Glomerular endothelial cell (primary cell): ENCODE measurements around the gene VDAC2. TPM values are rescaled to one million over a fixed set of nuclear protein-coding genes. Genes with fewer than 3 reads are reported as not detected.

Experiments used
- DNase-seq: peaks from one replicate; pipeline ENCODE4 v3.0.0-alpha.2; 2011; ENCODE audit warnings: low read depth, low spot score; ENCODE audit errors: extremely low read depth
- total RNA-seq: library from RNA; depleted of rRNA; stranded (reverse); fragments of >200 nt; gene quantifications from 2 replicates; pipeline ENCODE4 v1.2.3, GENCODE V29; 2015

Gene VDAC2
- total RNA-seq, 1 donor from 2014 or later, result 143 TPM

GRCh38 chr10:75246506-75246905, 35.9 kb downstream of the VDAC2 start:
- DNase-seq, result no peak

DNA sequence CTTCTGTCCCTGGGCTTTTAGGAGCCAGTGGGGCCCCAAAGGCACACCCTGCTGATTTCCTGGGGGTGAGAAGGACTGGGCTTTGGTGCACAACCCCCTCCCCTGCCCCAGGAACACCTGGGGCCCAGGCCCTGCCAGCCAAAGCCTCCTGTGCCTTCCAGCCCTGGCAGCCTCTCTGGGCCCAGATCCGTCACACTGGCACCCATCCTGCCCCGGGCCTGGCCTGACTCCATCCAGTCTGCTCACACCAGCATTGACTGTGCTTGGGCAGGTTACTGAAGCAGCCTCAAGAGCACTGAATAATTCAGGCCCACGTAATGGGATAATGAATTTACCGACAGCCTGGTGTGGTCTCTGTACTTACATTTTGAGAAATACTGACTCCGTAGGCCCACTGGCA, 37.2 kb downstream of the VDAC2 start:
- no peak for DNase-seq

- DNase-seq, result no peak
Observed at GRCh38 chr10:75250934-75251333, 40.3 kb downstream of the VDAC2 start.

- no peak for DNase-seq
Observed at GRCh38 chr10:75253281-75254220, 43.0 kb downstream of the VDAC2 start.

DNA sequence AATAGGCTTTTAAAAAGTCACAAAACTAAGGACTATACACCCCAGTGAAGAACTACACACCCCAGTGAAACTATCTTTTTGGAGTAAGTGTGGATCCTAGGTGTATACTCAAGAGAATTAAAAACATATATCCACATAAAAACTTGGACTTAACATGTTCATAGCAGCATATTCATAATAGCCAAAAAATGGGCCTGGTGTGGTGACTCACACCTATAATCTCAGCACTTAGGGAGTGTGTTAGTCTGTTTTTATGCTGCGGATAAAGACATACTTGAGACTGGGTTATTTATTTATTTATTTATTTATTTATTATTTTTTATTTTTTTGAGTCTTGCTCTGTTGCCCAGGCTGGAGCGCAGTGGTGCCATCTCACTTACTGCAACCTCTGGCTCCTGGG, 44.1 kb downstream of the VDAC2 start:
- no peak for DNase-seq

DNA sequence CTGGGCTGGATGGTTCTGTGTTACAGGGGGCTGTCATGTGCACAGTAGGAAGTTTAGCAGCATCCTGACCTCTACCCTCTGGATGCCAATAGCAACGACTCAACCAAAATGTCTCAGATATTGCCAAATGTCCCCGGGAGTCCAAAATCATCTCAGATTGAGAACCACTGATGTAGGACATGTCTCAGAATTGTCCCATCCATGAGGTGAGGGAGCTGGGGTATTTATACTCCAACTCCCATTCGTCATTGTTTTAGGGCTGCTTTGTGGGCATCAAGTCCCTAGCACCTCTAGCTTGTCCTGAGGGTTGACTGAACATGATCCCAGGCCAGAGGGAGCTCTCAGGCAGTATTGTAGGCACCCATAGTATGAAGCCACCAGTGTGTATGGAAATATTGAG, 50.4 kb downstream of the VDAC2 start:
- DNase-seq, result no peak

DNA sequence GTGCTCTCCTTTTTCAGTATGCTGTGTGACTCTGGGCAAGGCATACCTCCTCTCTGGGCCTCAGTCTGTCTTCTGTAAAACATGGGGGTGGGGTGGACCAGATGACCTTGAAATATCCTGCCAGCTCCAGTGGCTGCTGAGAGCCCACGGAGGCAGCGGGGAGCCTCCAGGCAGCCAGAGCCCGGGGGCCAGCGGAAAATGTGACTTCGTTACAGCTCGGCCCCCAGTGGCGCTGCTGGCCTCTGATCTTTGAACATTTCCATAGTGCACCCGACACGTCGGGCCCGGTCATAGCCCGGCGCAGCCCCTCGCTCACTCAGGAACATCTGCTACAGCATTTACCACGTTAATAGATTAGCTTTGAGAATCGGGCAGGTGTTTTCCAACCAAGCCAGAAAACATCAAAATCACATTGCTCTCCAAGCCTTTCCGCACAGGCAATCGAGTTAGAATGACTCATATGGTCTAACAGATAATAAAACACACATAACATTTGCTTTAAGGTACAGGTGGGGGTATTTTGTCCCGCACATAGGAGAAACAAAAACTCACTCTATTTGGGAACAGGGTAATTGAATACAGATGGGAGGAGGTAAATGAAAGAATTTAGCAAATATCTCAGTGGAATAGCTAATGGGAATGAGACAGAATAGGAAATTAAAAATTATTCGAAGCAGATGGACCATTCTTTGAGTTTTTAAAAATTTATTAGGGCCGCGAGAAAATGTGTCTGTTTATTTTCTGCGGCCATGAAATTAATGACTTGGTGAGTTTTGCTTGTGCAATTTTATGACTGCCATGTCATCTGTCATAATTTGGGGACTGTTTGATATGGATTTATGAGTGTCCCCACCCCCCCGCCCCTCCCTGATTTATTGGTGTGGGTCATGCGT, 51.5 kb downstream of the VDAC2 start:
- DNase-seq, result no peak

DNA sequence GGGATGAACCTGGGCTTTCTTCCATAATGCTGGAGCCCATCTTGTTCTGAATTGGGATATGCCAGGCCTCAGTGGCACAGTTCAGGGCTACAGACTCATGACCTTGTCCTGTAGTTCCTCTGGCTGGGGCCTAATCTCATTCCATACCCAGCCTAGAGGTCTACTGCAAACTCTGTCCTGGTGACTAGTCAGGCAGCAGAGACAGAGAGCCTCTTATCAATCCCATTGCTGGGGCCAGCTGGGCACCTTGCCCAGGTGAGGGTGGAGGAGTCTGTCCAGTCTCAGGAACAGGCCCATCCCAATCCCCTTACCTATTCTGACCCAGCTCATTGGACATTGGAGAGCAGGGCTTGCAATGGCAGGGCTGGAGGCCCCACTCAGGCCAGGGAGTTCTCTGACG, 53.2 kb downstream of the VDAC2 start:
- no peak for DNase-seq

DNA sequence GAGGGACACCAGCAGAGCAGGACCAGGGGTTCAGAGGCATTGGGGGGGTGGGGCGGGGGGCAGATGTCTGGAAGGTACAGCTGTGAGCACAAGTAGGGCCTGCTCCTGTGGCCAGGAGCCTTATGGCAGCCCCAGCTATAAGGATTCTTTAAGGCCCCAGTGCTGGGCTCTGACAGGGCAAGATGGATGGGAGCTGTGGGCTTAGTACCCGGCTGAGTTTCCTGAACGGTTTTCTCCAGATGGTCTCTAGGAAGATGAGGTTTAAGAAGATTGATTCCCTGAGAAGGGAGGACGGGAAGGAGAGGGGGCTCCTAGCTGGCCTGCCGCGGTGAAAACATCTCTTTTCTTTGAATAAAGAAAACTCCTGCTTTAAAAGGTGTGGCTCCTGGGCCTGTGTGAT, 55.3 kb downstream of the VDAC2 start:
- DNase-seq, result no peak

- DNase-seq, result no peak
Observed at GRCh38 chr10:75266945-75267344, 56.3 kb downstream of the VDAC2 start.

DNA sequence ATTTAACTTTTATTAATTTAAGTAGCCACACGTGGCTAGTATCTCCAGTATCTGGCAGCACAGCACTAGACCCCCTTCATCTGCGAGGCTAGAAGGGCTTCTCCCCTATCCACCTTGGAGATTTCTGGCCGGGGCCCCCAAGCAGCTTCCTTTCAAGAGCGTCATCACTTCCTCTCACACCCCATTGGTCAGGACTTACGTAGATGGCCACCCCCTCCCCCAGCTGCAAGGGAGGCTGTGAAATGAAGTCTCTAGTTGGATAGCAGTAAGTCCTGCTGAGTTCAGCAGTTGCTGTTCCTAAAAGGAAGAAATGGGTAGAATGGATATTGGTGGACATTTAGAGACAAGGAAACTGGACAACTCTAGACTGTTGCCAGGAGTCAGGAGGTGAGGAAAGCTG, 59.0 kb downstream of the VDAC2 start:
- no peak for DNase-seq

DNA sequence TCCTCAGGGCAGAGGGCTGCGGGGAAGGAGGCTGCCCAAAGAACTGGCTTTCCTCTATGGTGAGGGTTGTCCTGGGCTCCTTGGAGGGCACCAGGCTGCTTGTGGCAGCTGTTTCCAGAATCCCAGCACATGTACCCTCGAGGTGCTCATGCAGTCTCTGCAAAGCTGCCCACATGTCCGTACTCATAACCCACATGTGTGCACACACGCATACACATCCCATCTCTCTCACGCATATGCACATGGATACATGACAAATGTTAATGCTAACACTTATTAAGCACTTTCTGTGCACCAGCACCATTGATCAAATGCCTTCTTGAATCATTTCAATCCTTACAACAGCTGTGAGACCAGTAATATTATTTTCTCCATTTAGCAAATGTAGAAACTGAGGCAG, 61.5 kb downstream of the VDAC2 start:
- DNase-seq, result no peak

DNA sequence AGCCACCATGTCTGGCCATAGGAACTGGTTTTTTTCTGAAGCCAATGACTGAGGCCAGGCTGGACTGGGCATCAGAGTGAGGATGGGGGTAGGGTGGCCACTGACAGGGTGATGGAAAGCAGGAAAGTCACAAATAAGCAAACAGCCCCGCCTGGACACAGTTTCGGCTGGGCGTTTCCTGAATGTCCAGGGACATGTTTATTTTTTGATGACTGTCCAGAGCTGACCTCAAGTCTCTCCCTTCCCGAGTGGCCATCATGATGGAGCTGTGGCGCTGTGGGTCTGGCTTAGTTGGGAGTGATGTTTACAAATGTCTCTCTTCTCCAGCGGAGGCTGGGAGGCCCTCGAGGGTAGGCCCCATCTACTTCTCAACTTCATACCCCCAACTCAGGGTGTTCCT, 62.3 kb downstream of the VDAC2 start:
- no peak for DNase-seq

GRCh38 chr10:75276069-75276872, 65.7 kb downstream of the VDAC2 start:
- no peak for DNase-seq

DNA sequence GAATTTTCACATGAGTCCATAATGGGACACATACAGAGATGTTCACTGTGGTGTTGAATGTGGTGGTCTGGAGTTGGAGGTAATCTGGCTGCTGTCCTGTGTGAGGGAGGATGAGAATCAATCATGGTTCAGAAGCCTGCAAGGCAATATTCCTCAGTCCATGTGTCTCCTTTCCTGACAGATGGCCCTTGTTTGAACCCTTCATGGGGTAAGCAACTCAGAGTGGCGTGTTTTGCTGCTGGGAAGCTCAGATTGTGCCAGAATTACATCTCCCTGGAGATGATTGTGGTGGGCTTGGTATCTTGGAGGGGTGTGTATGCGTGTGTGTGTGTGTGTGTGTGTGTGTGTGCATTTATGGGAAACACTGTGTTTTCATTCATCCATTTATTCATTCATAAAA, 69.6 kb downstream of the VDAC2 start:
- DNase-seq, result no peak

Other genes starting within 250 kb of the VDAC2 start
- gene SAMD8, start 99.1 kb upstream of the VDAC2 start, total RNA-seq, result 19.7 and 29.3 TPM in 2 replicates
- gene COMTD1, start 25.2 kb downstream of the VDAC2 start, total RNA-seq, result 20.8 and 22.8 TPM in 2 replicates
- 12.4 and 14.8 TPM in 2 replicates for gene ZNF503, start 191.0 kb downstream of the VDAC2 start, total RNA-seq
- gene LRMDA, start 220.8 kb downstream of the VDAC2 start, total RNA-seq, result 19.8 and 25.7 TPM in 2 replicates